ENCODE data around the gene AEN. TPM values are rescaled to one million over a fixed set of nuclear protein-coding genes. Genes with fewer than 3 reads are reported as not detected.

AEN gene
- total RNA-seq, 1 experiment from 2014 or later = 183 TPM

DNA sequence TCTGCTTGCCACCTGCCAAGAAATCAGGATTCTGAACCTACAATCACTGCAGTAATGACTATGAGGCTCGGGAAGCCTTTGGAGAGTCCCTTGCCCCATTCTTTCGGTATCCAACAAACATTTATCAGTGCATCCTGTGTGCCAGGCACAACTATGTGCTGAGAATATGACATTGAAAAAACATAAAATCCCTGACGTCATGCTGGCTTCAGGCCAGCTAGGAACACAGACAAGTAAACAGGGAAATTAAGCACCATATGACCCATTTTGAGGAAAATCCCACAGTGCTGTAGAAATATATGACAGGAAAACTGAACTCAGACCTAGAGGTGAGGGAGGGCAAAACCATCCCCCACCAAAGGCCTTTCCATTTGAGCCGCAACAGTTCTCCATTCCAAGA lies 40.6 kb upstream of the AEN start (continued):
- TF ChIP-seq, protein P1, sequence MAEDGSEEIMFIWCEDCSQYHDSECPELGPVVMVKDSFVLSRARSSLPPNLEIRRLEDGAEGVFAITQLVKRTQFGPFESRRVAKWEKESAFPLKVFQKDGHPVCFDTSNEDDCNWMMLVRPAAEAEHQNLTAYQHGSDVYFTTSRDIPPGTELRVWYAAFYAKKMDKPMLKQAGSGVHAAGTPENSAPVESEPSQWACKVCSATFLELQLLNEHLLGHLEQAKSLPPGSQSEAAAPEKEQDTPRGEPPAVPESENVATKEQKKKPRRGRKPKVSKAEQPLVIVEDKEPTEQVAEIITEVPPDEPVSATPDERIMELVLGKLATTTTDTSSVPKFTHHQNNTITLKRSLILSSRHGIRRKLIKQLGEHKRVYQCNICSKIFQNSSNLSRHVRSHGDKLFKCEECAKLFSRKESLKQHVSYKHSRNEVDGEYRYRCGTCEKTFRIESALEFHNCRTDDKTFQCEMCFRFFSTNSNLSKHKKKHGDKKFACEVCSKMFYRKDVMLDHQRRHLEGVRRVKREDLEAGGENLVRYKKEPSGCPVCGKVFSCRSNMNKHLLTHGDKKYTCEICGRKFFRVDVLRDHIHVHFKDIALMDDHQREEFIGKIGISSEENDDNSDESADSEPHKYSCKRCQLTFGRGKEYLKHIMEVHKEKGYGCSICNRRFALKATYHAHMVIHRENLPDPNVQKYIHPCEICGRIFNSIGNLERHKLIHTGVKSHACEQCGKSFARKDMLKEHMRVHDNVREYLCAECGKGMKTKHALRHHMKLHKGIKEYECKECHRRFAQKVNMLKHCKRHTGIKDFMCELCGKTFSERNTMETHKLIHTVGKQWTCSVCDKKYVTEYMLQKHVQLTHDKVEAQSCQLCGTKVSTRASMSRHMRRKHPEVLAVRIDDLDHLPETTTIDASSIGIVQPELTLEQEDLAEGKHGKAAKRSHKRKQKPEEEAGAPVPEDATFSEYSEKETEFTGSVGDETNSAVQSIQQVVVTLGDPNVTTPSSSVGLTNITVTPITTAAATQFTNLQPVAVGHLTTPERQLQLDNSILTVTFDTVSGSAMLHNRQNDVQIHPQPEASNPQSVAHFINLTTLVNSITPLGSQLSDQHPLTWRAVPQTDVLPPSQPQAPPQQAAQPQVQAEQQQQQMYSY (CRISPR knock-in tag; IDR thresholded peaks at IDR 0.05) = no peak

- CTCF ChIA-PET = interaction anchor here (0.5 kb wide), 1 partner anchor 55 kb away, joined by 3 read pairs; no protein-coding TSS in a partner anchor
- Mint-ChIP-seq H3K27me3 (ENCODE audit: low read depth) (peaks cover 5% of the 10 kb centered on the region; the same call in 1 of the 2 replicates), H3K27ac (no peak overlapping the region), H3K4me1 (peaks cover 2% of the 10 kb centered on the region; the same call in 1 of the 2 replicates), H3K36me3 (no peaks in the 10 kb centered on the region), H3K4me3 (no peak overlapping the region), H3K9me3 (no peaks in the 10 kb centered on the region)
- ATAC-seq (no peak), DNase-seq (ENCODE audit: low spot score) (no peak)
- TF ChIP-seq ZNF263 (CRISPR knock-in tag; IDR thresholded peaks at IDR 0.05; ENCODE audit: low read depth) (no peak), SMAD3 (CRISPR knock-in tag; IDR thresholded peaks at IDR 0.05; ENCODE audit: borderline replicate concordance) (no peak)
- POLR2A ChIA-PET = interaction anchor here (0.6 kb wide), 1 partner anchor 658 kb away, joined by 3 read pairs; no protein-coding TSS in a partner anchor
Measured at GRCh38 chr15:88586401-88587162, 34.6 kb upstream of the AEN start.

DNA sequence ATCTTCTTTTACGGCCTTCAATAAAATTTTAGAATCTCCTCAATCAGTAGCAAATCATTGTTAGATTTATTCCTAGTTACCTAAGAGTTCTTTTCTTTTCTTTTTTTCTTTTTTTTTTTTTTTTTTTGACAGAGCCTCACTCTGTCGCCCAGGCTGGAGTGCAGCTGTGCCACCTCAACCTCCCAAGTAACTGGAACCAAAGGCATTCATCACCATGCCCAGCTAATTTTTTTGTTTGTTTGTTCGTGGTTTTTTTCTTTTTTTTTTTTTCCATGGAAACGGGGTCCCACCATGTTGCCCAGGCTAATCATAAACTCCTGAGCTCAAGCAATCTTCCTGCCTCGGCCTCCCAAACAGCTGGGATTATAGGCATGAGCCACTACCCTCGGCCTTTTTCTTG lies 30.4 kb upstream of the AEN start:
- ChIA-PET POLR2A (no interaction called here), CTCF (no interaction called here)
- Mint-ChIP-seq H3K36me3 (no peaks in the 10 kb centered on the region), H3K27me3 (ENCODE audit: low read depth) (peaks cover 8% of the 10 kb centered on the region; the same call in 1 of the 2 replicates), H3K4me3 (no peak overlapping the region), H3K27ac (no peak overlapping the region), H3K9me3 (no peaks in the 10 kb centered on the region), H3K4me1 (peaks cover 2% of the 10 kb centered on the region; the same call in 1 of the 2 replicates)
- ATAC-seq (no peak), DNase-seq (ENCODE audit: low spot score) (no peak)
- TF ChIP-seq, protein P2, sequence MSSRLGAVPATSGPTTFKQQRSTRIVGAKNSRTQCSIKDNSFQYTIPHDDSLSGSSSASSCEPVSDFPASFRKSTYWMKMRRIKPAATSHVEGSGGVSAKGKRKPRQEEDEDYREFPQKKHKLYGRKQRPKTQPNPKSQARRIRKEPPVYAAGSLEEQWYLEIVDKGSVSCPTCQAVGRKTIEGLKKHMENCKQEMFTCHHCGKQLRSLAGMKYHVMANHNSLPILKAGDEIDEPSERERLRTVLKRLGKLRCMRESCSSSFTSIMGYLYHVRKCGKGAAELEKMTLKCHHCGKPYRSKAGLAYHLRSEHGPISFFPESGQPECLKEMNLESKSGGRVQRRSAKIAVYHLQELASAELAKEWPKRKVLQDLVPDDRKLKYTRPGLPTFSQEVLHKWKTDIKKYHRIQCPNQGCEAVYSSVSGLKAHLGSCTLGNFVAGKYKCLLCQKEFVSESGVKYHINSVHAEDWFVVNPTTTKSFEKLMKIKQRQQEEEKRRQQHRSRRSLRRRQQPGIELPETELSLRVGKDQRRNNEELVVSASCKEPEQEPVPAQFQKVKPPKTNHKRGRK (CRISPR knock-in tag; IDR thresholded peaks at IDR 0.05; ENCODE audit: borderline replicate concordance) = no peak
- TF ChIP-seq, protein P3, sequence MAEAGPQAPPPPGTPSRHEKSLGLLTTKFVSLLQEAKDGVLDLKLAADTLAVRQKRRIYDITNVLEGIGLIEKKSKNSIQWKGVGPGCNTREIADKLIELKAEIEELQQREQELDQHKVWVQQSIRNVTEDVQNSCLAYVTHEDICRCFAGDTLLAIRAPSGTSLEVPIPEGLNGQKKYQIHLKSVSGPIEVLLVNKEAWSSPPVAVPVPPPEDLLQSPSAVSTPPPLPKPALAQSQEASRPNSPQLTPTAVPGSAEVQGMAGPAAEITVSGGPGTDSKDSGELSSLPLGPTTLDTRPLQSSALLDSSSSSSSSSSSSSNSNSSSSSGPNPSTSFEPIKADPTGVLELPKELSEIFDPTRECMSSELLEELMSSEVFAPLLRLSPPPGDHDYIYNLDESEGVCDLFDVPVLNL (CRISPR knock-in tag; IDR thresholded peaks at IDR 0.05; ENCODE audit: borderline replicate concordance, low read depth) = no peak
- TF ChIP-seq ERG (CRISPR knock-in tag; IDR thresholded peaks at IDR 0.05) (no peak), IRF2 (CRISPR knock-in tag; IDR thresholded peaks at IDR 0.05; ENCODE audit: borderline replicate concordance, low read depth) (no peak), NR1H2 (CRISPR knock-in tag; IDR thresholded peaks at IDR 0.05) (no peak), KAT7 (CRISPR knock-in tag; IDR thresholded peaks at IDR 0.05; ENCODE audit: borderline replicate concordance) (no peak)
- TF ChIP-seq, protein P4, sequence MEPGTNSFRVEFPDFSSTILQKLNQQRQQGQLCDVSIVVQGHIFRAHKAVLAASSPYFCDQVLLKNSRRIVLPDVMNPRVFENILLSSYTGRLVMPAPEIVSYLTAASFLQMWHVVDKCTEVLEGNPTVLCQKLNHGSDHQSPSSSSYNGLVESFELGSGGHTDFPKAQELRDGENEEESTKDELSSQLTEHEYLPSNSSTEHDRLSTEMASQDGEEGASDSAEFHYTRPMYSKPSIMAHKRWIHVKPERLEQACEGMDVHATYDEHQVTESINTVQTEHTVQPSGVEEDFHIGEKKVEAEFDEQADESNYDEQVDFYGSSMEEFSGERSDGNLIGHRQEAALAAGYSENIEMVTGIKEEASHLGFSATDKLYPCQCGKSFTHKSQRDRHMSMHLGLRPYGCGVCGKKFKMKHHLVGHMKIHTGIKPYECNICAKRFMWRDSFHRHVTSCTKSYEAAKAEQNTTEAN (CRISPR knock-in tag; IDR thresholded peaks at IDR 0.05) = no peak
